ENCODE measurements around the gene TSHZ2.

TSHZ2 gene

DNA sequence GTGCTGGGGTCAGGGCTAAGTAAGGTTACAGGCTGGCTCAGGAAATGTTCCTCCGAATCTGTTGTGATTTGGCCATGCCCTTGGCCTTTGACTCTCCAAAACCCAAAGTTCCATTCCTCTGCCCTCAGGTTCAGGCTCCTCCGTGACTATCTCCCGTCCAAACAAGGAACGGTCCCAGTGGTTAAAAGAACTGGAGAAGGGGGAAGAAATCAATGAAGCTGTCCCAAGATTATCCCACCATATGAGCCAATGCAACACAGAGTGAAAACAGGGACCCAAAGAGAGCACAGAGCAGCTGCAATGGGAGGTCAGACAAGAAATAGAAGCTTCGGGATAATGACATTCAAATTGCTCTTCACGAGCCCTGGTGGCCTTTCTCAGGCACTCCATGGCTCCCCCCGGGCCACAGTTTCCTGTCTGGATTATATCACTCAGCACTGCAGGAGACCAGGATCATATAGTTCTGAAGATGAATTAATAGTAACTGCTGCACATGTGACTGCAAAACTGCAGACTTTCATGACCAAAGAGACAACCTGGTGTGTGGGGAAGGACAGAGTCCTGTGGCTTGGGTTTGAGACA, 410.2 kb downstream of the TSHZ2 start:
- H3K4me1 Mint-ChIP-seq, result peaks cover 4% of the 10 kb centered on the region
- H3K36me3 Mint-ChIP-seq (ENCODE audit: low read depth), result no peaks in the 10 kb centered on the region
- no peak for ATAC-seq
- H3K27me3 Mint-ChIP-seq, result peaks cover 3% of the 10 kb centered on the region
- no peak overlapping the region for H3K4me3 Mint-ChIP-seq
- no peak overlapping the region for H3K27ac Mint-ChIP-seq
- DNase-seq, result no peak
- no peaks in the 10 kb centered on the region for H3K9me3 Mint-ChIP-seq

DNA sequence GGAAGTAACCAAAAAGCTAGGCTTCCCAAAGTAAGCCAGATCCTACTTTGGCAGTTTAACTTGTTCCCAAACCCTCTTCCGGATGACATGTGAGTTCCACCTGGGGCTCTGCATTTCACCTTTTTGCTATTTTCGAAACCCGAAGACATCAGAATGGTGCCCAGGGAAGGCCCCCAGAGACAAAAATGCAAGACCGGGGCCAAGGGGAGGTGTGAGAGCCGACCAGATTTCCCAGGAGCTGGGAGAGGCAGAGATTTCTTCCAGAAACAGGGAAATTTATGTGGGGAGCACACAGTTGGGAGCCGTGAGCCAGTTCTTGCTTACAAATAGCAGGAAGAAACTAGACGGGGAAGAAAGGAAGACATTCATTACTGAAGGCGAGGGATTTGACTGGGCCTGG, 411.8 kb downstream of the TSHZ2 start:
- H3K27ac Mint-ChIP-seq, result no peak overlapping the region
- H3K27me3 Mint-ChIP-seq, result peaks cover 3% of the 10 kb centered on the region
- ATAC-seq (no peak), DNase-seq (no peak)
- H3K4me1 Mint-ChIP-seq, result peaks cover 18% of the 10 kb centered on the region
- no peaks in the 10 kb centered on the region for H3K36me3 Mint-ChIP-seq (ENCODE audit: low read depth)
- H3K4me3 Mint-ChIP-seq, result no peak overlapping the region
- H3K9me3 Mint-ChIP-seq, result no peaks in the 10 kb centered on the region

DNA sequence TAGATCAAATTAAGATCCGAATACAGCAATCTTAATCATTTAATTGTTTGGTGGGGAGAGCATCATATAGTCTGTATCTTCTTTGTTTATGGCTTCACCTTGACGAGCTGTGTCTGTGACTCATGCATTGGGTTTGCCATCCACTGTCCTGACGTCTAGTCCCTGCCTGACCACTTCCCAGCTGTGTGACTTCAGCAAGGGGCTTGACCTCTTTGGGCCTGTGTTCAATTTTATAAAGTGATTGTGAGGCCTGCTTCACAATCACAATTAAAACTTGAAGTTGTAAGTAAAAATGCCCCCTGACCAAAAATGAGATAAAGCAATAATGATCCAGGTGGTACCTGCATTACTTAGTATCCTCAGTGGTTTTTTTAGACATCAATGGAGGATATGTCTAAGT, 412.2 kb downstream of the TSHZ2 start:
- DNase-seq (no peak), ATAC-seq (no peak)
- Mint-ChIP-seq H3K4me1 (peaks cover 23% of the 10 kb centered on the region), H3K27ac (no peak overlapping the region), H3K4me3 (no peak overlapping the region), H3K9me3 (no peaks in the 10 kb centered on the region), H3K27me3 (peaks cover 3% of the 10 kb centered on the region), H3K36me3 (ENCODE audit: low read depth) (no peaks in the 10 kb centered on the region)

DNA sequence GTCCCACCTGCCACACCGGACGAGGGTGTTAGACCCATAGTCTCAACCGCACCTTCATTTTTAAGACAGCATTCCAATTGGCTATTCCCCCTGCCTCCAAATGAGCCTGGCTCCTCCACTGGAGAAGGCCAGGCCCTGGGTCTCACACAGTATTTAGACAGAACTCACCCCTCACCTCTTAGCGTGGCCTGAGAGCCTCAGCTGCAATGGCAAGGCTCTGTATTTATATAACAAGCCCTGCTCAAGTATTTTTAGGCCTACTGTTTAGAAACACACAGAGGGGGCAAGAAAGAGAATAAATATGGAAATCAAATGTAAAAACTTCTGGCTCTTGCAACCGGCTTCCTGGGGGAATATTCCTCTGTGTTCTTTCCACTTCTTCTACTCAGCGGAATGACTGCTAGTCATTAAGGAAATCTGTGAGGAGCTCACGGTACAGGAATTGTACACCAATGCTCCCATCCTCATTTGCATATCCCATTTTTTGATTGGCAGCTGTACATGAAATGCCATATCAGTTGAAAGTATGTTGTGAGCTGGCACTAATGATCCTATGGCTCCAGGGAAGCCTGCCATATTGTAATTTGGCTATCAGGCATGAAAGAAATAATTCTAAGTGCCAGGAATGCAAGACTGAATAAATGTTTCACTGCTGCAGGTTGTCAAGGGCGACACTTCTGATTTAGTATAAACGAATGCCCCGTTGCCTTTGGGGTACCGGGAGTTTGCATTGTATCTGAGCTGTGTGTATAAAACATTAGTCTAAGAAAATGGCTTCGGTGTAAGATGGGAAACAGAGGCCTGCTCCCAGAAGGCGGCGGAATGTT, 414.0 kb downstream of the TSHZ2 start:
- Mint-ChIP-seq H3K4me1 (peaks cover 29% of the 10 kb centered on the region), H3K27ac (no peak overlapping the region), H3K4me3 (no peak overlapping the region), H3K36me3 (ENCODE audit: low read depth) (no peaks in the 10 kb centered on the region), H3K27me3 (no peaks in the 10 kb centered on the region), H3K9me3 (no peaks in the 10 kb centered on the region)
- no peak for DNase-seq
- ATAC-seq, result no peak

GRCh38 chr20:53387983-53388675, 416.0 kb downstream of the TSHZ2 start:
- DNase-seq (peak; percentile 8), ATAC-seq (peak; percentile 93)
- Mint-ChIP-seq H3K4me1 (peaks cover 25% of the 10 kb centered on the region), H3K36me3 (ENCODE audit: low read depth) (no peaks in the 10 kb centered on the region), H3K27me3 (no peaks in the 10 kb centered on the region), H3K9me3 (no peaks in the 10 kb centered on the region), H3K4me3 (no peak overlapping the region), H3K27ac (peak overlapping the region; percentile 51)

DNA sequence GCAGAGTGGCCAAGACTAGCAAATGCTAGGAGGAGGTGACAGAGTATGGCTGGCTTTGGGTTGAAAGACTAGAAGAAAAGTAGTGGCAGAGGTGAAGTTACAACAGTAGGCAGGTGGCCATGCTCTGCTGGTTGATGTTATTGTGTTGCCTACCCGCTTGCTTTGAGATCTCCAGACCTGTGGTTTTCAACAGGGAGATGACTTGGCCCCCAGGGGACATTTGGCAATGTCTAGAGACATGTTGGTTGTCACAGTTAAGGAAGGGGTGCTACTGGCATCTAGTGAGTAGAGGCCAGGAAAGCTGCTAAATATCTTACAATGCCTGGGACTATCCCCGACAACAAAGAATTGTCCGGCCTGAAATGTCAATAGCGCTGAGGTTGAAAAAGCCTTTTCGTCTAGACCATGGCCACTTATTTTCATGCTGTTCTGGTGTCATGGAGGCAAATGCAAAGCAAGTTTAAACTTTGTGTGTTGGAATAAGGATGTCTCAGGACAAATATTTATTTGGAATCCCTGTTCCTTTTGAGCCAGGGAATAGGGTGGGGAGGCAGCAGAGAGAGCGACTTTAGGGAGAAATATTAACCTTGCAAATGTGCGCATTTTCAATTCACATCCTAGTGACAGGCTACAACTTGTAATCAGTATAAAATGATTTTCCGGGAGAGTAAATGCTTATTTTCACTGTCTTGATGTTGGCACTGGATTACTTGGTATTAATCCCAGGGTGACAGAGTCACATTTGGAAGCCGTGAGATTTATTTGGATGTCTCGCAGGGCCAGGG, 417.6 kb downstream of the TSHZ2 start:
- no peak for DNase-seq
- no peak for ATAC-seq
- no peak overlapping the region for H3K4me3 Mint-ChIP-seq
- no peaks in the 10 kb centered on the region for H3K9me3 Mint-ChIP-seq
- no peak overlapping the region for H3K27ac Mint-ChIP-seq
- H3K27me3 Mint-ChIP-seq, result no peaks in the 10 kb centered on the region
- H3K36me3 Mint-ChIP-seq (ENCODE audit: low read depth), result no peaks in the 10 kb centered on the region
- H3K4me1 Mint-ChIP-seq, result peaks cover 25% of the 10 kb centered on the region

DNA sequence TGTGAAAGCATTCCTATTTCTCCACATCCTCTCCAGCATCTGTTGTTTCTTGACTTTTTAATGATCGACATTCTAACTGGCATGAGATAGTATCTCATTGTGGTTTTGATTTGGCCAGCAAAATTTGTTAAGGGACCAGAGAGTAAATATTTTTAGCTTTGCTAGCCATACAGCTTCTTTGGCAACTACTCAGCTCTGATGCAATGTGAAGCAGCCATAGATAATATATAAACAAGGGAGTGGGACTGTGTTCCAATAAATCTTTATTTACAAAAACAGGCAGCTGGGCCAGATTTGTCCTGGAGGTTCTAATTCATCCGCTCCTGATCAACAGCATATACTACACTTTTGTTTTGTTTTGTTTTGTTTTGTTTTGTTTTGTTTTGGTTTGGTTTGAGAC, 418.6 kb downstream of the TSHZ2 start:
- Mint-ChIP-seq H3K36me3 (ENCODE audit: low read depth) (no peaks in the 10 kb centered on the region), H3K4me3 (no peak overlapping the region), H3K27me3 (peaks cover 2% of the 10 kb centered on the region), H3K4me1 (peaks cover 25% of the 10 kb centered on the region), H3K27ac (no peak overlapping the region), H3K9me3 (no peaks in the 10 kb centered on the region)
- ATAC-seq (no peak), DNase-seq (no peak)

- no peaks in the 10 kb centered on the region for H3K9me3 Mint-ChIP-seq
- peaks cover 6% of the 10 kb centered on the region for H3K4me1 Mint-ChIP-seq
- H3K36me3 Mint-ChIP-seq (ENCODE audit: low read depth), result no peaks in the 10 kb centered on the region
- ATAC-seq, result no peak
- H3K4me3 Mint-ChIP-seq, result no peak overlapping the region
- H3K27ac Mint-ChIP-seq, result no peak overlapping the region
- peaks cover 2% of the 10 kb centered on the region for H3K27me3 Mint-ChIP-seq
- DNase-seq, result no peak
These were observed 422.3 kb downstream of the TSHZ2 start for GRCh38 chr20:53394433-53394832.

DNA sequence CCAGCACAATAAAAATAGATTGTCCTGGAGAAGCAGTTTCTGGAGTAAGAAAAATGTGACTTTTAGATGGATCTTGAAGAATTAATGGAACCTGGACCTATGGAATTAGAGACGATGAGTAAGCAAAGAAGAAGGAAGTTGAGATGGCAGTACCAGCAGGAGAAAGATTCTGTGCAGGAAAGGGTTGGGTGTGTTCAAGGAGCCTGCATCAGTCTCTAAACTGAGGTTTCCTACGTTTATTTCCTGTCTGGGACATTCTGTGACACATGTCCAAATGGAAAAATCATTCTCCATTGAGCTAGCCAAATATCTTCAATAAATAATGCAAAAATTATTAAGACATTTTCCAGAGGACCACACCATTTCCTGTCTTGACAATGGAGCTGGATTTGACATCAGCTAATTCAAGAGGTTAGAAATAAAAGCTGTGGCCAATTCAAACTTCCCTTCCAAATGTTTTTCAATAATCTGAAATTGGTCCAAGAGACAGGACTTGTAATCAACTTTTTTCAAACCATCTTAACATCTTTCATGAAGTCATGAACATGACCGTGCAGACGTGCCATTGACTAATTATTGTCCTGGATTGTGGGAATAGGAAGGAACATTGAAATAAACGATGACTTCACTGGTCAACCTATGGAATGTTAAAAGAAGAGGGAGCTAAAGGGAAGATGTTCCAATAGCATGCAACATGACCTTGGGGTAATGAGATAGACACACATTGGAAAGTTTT, 423.2 kb downstream of the TSHZ2 start:
- no peaks in the 10 kb centered on the region for H3K36me3 Mint-ChIP-seq (ENCODE audit: low read depth)
- H3K27me3 Mint-ChIP-seq, result peaks cover 2% of the 10 kb centered on the region
- no peaks in the 10 kb centered on the region for H3K9me3 Mint-ChIP-seq
- DNase-seq, result no peak
- no peak for ATAC-seq
- H3K4me3 Mint-ChIP-seq, result no peak overlapping the region
- H3K4me1 Mint-ChIP-seq, result no peaks in the 10 kb centered on the region
- H3K27ac Mint-ChIP-seq, result no peak overlapping the region

DNA sequence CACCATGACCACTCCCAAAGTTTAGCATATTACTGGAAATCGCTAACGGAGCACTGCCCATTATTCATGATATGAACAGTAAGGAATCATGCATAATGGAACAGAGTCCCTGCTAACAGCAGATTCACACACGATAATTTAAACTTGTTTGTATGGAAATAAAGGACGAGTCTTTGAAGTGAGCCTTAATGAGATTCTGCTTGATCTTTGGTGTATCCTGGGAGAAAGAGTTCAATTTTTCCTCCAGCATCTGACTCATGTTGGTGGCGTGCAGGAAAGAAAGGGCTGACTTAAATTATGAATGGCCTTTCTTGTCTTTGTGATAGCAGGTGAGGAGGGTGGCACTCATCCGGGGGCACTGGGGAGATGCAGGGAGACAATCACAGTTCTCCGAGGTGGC, 426.9 kb downstream of the TSHZ2 start:
- Mint-ChIP-seq H3K4me1 (peaks cover 14% of the 10 kb centered on the region), H3K27ac (no peak overlapping the region), H3K27me3 (peaks cover 2% of the 10 kb centered on the region), H3K36me3 (ENCODE audit: low read depth) (no peaks in the 10 kb centered on the region), H3K9me3 (no peaks in the 10 kb centered on the region), H3K4me3 (no peak overlapping the region)
- ATAC-seq, result no peak
- no peak for DNase-seq

GRCh38 chr20:53399592-53400335, 427.6 kb downstream of the TSHZ2 start:
- peaks cover 14% of the 10 kb centered on the region for H3K4me1 Mint-ChIP-seq
- H3K36me3 Mint-ChIP-seq (ENCODE audit: low read depth), result no peaks in the 10 kb centered on the region
- peaks cover 2% of the 10 kb centered on the region for H3K27me3 Mint-ChIP-seq
- H3K27ac Mint-ChIP-seq, result no peak overlapping the region
- no peak overlapping the region for H3K4me3 Mint-ChIP-seq
- ATAC-seq, result no peak
- no peaks in the 10 kb centered on the region for H3K9me3 Mint-ChIP-seq
- DNase-seq, result no peak

DNA sequence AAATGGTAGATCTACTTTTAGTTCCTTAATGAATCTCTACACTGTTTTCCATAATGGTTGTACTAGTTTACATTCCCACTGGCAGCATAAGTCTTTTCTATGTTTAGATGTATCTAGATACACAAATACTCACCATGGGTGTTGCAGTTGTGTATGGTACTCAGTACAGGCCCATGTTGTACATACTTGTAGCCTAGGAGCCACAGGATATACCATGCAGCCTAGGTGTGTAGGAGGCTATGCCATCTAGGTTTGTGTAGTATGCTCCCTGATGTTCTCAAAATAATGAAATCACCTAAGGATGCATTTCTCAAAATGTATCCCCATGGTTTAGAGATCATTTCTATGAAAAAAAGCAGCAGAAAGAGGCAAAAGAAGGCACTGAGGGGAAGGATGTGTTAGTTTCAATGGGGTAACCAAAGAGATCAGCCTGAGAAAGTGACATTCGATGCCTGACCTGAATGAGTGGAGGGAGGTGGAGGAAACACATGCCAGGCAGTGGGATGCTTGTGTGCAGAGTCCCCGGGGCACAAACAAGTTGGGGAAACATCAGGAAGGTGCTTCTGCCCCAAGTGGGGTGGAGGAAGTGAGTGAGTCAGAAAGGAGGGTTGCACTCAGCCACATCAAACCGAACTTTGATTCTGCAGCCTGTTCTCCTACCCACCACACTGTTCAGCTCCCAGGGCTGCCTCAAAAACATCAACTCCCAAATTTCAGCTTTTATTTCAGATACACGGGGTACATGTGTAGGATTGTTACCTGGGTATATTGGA, 430.3 kb downstream of the TSHZ2 start:
- ATAC-seq (peak; percentile 57), DNase-seq (no peak)
- H3K27ac Mint-ChIP-seq, result peak overlapping the region; percentile 7
- H3K4me3 Mint-ChIP-seq, result no peak overlapping the region
- H3K27me3 Mint-ChIP-seq, result no peaks in the 10 kb centered on the region
- H3K36me3 Mint-ChIP-seq (ENCODE audit: low read depth), result no peaks in the 10 kb centered on the region
- no peaks in the 10 kb centered on the region for H3K9me3 Mint-ChIP-seq
- H3K4me1 Mint-ChIP-seq, result peaks cover 14% of the 10 kb centered on the region

GRCh38 chr20:53403029-53403428, 430.9 kb downstream of the TSHZ2 start:
- H3K27ac Mint-ChIP-seq, result no peak overlapping the region
- H3K27me3 Mint-ChIP-seq, result no peaks in the 10 kb centered on the region
- no peaks in the 10 kb centered on the region for H3K9me3 Mint-ChIP-seq
- ATAC-seq (no peak), DNase-seq (no peak)
- no peak overlapping the region for H3K4me3 Mint-ChIP-seq
- H3K4me1 Mint-ChIP-seq, result peaks cover 14% of the 10 kb centered on the region
- H3K36me3 Mint-ChIP-seq (ENCODE audit: low read depth), result no peaks in the 10 kb centered on the region

Data from activated naive CD8-positive, alpha-beta T cell treated with anti-CD3 and anti-CD28 coated beads, Interleukin-2, amount 50 U/mL, for 24 hours (primary cell).